ENCODE data around the gene ANP32B. TPM values are rescaled to one million over a fixed set of nuclear protein-coding genes. Genes with fewer than 3 reads are reported as not detected.

Gene ANP32B
- total and polyA plus RNA-seq, 2 donors from 2014 or later = 101 TPM

- no peak overlapping the region for H3K27ac ChIP-seq (ENCODE audit: low read depth in 2 of 2, low read length in 2 of 2)
- FAIRE-seq = no peak
- no peaks in the 10 kb centered on the region for H3K36me3 ChIP-seq (ENCODE audit: control insufficient read depth in 2 of 3, insufficient read depth in 3 of 3, low read length in 3 of 3)
- H3K9me3 ChIP-seq (ENCODE audit: control insufficient read depth in 2 of 3, insufficient read depth in 1 of 3, low read length in 3 of 3) = no peaks in the 10 kb centered on the region
- no peak for DNase-seq
- no peaks in the 10 kb centered on the region for H3K4me1 ChIP-seq (ENCODE audit: control insufficient read depth in 2 of 3, insufficient read depth in 2 of 3, low read depth in 1 of 3, low read length in 3 of 3)
- no peak overlapping the region for H3K4me3 ChIP-seq (ENCODE audit: low read length in 3 of 3)
- H3K9ac ChIP-seq (ENCODE audit: low read length in 3 of 3) = no peak overlapping the region
- intact Hi-C loops (cut with DNase I) = no loop called here
- no peaks in the 10 kb centered on the region for H3K27me3 ChIP-seq (ENCODE audit: control insufficient read depth, insufficient read depth, low read length)
- TF ChIP-seq CTCF (IDR thresholded peaks at IDR 0.05; ENCODE audit: borderline replicate concordance, extremely low read depth, insufficient read depth) = no peak
Measured at GRCh38 chr9:97962575-97962974, 20.6 kb upstream of the ANP32B start.

GRCh38 chr9:97963232-97963631, 19.9 kb upstream of the ANP32B start:
- TF ChIP-seq CTCF (IDR thresholded peaks at IDR 0.05; ENCODE audit: borderline replicate concordance, extremely low read depth, insufficient read depth) = no peak
- Histone ChIP-seq H3K9me3 (ENCODE audit: control insufficient read depth in 2 of 3, insufficient read depth in 1 of 3, low read length in 3 of 3) (no peaks in the 10 kb centered on the region), H3K4me3 (ENCODE audit: low read length in 3 of 3) (no peak overlapping the region), H3K9ac (ENCODE audit: low read length in 3 of 3) (no peak overlapping the region), H3K27me3 (ENCODE audit: control insufficient read depth, insufficient read depth, low read length) (no peaks in the 10 kb centered on the region), H3K36me3 (ENCODE audit: control insufficient read depth in 2 of 3, insufficient read depth in 3 of 3, low read length in 3 of 3) (no peaks in the 10 kb centered on the region), H3K4me1 (ENCODE audit: control insufficient read depth in 2 of 3, insufficient read depth in 2 of 3, low read depth in 1 of 3, low read length in 3 of 3) (no peaks in the 10 kb centered on the region), H3K27ac (ENCODE audit: low read depth in 2 of 2, low read length in 2 of 2) (no peak overlapping the region)
- intact Hi-C loops (cut with DNase I) = no loop called here
- no peak for FAIRE-seq
- no peak for DNase-seq

DNA sequence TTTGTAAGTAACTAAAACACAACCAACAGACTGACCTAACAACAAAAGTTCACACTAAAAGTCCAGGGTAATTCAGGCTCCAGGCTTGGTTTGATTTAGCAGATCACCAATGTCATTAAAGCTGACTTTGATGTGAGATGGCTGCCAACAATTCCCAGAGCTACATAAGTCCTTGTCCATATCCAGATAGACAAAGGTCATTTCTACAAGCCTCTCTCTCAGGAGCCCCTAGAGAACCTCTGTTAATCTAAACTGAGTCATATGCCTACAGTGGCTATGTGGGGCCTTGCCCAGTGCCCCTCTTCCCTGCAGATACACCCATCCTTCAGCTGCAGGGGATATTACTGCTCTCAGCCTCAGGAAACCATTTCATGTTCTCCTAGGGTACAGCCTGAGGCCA, 18.2 kb upstream of the ANP32B start:
- Histone ChIP-seq H3K9ac (ENCODE audit: low read length in 3 of 3) (no peak overlapping the region), H3K27me3 (ENCODE audit: control insufficient read depth, insufficient read depth, low read length) (no peaks in the 10 kb centered on the region), H3K4me1 (ENCODE audit: control insufficient read depth in 2 of 3, insufficient read depth in 2 of 3, low read depth in 1 of 3, low read length in 3 of 3) (no peaks in the 10 kb centered on the region), H3K4me3 (ENCODE audit: low read length in 3 of 3) (no peak overlapping the region), H3K9me3 (ENCODE audit: control insufficient read depth in 2 of 3, insufficient read depth in 1 of 3, low read length in 3 of 3) (no peaks in the 10 kb centered on the region), H3K36me3 (ENCODE audit: control insufficient read depth in 2 of 3, insufficient read depth in 3 of 3, low read length in 3 of 3) (no peaks in the 10 kb centered on the region), H3K27ac (ENCODE audit: low read depth in 2 of 2, low read length in 2 of 2) (no peak overlapping the region)
- DNase-seq (no peak), FAIRE-seq (no peak)
- intact Hi-C loops (cut with DNase I) = no loop called here
- no peak for TF ChIP-seq CTCF (IDR thresholded peaks at IDR 0.05; ENCODE audit: borderline replicate concordance, extremely low read depth, insufficient read depth)

DNA sequence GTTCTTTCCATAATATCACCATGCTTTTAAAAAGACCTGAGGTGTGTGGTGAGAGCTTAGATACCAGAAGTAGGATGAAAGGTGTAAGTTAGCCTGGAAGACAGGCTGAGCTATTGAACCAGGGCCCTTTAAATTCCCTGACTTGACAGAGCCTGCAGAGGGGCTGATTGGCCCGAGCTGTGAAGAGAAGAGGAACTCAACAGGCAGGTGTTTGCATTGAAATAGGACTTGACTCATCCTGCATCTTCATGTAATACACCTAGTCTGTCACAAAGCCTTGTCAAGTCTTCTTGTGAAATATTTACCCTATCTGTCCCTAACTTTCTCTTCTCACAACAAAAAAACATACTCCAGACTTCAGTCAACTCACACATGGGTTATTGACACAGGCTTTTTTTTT, 16.6 kb upstream of the ANP32B start:
- Histone ChIP-seq H3K27me3 (ENCODE audit: control insufficient read depth, insufficient read depth, low read length) (no peaks in the 10 kb centered on the region), H3K9me3 (ENCODE audit: control insufficient read depth in 2 of 3, insufficient read depth in 1 of 3, low read length in 3 of 3) (no peaks in the 10 kb centered on the region), H3K27ac (ENCODE audit: low read depth in 2 of 2, low read length in 2 of 2) (no peak overlapping the region), H3K4me1 (ENCODE audit: control insufficient read depth in 2 of 3, insufficient read depth in 2 of 3, low read depth in 1 of 3, low read length in 3 of 3) (no peaks in the 10 kb centered on the region), H3K9ac (ENCODE audit: low read length in 3 of 3) (no peak overlapping the region), H3K36me3 (ENCODE audit: control insufficient read depth in 2 of 3, insufficient read depth in 3 of 3, low read length in 3 of 3) (no peaks in the 10 kb centered on the region), H3K4me3 (ENCODE audit: low read length in 3 of 3) (no peak overlapping the region)
- intact Hi-C loops (cut with DNase I) = no loop called here
- DNase-seq (no peak), FAIRE-seq (no peak)
- TF ChIP-seq CTCF (IDR thresholded peaks at IDR 0.05; ENCODE audit: borderline replicate concordance, extremely low read depth, insufficient read depth) = no peak
